GM19023 (cell line): ENCODE data around the gene KCNE2.
"Not testable (repeated sequence)": the region's sequence is repeated elsewhere in the genome, so short reads cannot be mapped to it uniquely, and the experiment has no call there.

ENCODE experiments used
- ATAC-seq: cut with Tn5 transposase; IDR thresholded peaks from one replicate; pipeline ENCODE4 v1.9.1; 2021; ENCODE audit warnings: mild to moderate bottlenecking, moderate library complexity; ENCODE audit not compliant: unreplicated experiment

The KCNE2 gene

DNA sequence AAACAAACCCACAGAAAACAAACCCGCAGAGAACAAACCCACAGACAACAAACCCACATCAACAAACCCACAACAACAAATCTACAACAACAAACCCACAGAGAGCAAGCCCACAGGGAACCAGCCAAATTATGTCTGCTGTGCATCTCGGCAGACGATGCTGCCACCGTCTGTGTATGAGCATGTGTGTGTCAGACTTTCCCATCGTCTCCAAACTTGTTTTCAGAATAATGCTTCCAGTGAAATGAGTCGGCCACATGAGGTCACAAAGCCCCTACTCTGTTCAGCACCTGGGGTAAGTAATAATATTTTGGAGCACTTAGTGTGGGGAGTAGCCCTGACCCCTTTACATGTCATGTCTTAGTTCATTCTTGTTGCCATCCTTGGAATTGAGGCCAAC, 42.3 kb downstream of the KCNE2 start:
- ATAC-seq: not testable (repeated sequence)

DNA sequence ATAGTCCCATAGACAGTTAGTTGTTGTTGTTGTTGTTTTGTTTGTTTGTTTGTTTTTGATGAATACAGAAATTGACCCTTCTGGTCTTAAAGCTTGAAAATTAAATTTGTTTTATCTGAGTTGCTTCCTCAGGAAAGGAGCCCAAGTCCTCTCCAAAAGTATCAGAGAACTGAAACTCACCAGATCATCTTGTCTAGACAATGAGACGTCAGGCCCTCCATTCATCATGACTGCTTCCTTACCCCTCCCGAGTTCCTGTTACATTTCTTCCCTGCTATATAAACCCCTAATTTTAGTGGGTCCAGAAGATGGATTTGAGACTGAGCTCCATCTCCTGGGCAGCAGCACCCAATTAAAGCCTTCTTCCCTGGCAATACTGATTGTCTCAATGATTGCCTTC, 42.9 kb downstream of the KCNE2 start:
- not testable (repeated sequence) for ATAC-seq

DNA sequence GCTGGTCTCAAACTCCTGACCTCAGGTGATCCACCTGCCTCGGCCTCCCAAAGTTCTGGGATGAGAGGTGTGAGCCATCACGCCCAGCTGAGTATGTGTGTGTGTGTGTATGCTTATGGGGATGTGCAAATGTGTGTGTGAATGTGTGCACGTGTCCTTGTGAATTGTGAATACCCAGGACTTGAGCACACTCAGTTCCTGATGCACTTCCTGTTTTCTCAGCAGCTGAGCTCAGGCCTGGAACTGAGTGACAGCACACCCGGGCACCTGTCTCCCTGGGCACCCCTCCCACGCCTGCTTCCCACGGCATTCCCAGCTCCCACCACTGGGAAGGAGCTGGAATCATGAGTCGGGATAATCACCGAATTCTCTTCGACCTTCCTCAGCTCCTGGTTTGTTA, 43.5 kb downstream of the KCNE2 start:
- ATAC-seq: not testable (repeated sequence)

DNA sequence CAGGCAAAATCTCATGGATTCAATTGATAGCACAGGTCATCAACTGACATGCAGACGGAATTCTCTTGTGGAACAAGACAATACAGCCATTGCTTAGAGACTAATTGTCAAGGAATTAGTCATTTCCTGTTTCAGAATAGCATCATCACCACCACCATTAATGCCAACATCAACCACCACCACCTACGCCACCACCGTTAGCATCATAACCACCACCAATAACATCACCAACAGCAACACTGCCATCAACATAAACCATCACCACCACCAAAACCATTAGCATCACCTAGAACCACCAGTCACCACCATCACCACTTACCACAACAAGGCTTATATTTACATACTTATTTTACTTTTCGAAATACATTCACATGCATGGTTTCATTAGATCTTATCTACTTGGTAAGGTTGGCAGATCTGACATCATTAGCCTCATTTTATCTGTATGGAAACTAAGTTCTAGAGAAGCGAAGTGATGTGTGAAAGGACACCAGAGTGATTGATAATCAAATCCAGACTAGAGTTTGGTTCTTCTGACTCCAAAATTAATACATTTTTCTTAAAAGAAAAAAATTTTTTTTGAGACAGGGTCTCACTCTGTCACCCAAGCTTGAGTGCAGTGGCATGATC, 53.8 kb downstream of the KCNE2 start:
- not testable (repeated sequence) for ATAC-seq
